ENCODE results near the gene NEMP2. TPM values are rescaled to one million over a fixed set of nuclear protein-coding genes. Genes with fewer than 3 reads are reported as not detected.
"Not testable (repeated sequence)": the region's sequence is repeated elsewhere in the genome, so short reads cannot be mapped to it uniquely, and the experiment has no call there.

The NEMP2 gene
- total RNA-seq, 1 donor from 2014 or later: 1.4 TPM

DNA sequence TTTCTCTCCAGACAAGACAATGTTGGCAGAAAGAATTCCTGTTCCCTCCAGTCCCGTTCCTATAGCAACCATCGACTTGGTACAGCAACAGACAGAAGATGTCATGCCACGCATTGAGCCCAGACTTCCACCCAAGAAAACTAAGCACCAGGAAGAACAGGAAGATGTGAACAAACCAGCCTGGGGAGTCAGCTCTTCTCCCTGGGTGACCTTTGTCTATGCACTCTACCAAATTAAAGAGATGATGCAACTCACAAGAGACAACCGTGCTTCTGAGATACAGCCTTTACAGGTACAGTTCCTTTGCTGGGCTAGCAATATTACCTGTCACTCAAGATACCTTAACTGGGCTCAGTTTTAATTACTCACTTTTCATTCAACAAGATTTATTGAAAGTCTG is 37.1 kb downstream of the NEMP2 start:
- no peak for DNase-seq (ENCODE audit: low spot score)
- peak; percentile 73 for ATAC-seq

GRCh38 chr2:190494600-190495227 is 39.8 kb downstream of the NEMP2 start:
- ATAC-seq; DNase-seq (ENCODE audit: low spot score): not testable (repeated sequence)

- no peak for DNase-seq (ENCODE audit: low spot score)
Observed at GRCh38 chr2:190493095-190493494, 41.4 kb downstream of the NEMP2 start.

DNA sequence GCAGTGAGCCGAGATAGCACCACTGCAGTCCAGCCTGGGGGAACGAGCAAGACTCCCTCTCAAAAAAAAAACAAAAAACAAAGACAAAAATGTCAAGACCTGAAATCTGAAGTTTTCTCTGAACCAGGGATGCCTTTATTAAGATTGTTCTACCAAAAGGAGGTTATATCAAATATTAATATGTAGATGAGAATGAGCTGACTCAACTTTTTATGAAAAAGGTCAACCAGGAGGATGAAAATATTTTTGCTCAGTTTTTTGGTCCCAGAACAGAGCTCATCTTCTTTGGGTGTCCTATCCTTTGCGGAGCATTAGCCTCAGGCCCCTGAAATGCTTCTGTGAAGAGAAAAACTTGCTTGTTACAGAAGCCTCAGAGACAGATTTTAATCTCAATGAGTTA is 44.0 kb downstream of the NEMP2 start:
- ATAC-seq (no peak), DNase-seq (ENCODE audit: low spot score) (no peak)

More at GRCh38 chr2:190493095-190493494, 41.4 kb downstream of the NEMP2 start:
- no peak for ATAC-seq

DNA sequence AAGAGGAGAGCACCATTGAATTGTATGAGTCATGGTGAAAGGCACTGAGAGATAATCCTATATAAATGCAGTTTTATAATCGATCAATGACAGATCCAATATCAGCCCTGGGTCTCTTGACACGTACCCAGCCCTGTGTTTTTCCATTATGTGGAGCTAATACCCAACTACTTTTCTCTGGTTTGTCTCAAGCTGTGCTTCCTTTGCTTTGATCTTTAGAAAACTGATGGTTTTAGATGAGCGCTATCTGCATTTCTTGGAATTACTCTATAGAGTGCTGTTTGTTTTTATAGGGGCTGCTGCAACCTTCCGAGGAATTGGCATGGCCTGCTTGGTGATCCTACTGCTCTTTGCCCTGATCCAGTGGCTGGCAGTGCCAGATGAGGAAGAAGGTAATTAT is 45.0 kb downstream of the NEMP2 start:
- ATAC-seq (no peak), DNase-seq (ENCODE audit: low spot score) (no peak)

- ATAC-seq: no peak
- no peak for DNase-seq (ENCODE audit: low spot score)
Observed at GRCh38 chr2:190488516-190489233, 45.8 kb downstream of the NEMP2 start.

DNA sequence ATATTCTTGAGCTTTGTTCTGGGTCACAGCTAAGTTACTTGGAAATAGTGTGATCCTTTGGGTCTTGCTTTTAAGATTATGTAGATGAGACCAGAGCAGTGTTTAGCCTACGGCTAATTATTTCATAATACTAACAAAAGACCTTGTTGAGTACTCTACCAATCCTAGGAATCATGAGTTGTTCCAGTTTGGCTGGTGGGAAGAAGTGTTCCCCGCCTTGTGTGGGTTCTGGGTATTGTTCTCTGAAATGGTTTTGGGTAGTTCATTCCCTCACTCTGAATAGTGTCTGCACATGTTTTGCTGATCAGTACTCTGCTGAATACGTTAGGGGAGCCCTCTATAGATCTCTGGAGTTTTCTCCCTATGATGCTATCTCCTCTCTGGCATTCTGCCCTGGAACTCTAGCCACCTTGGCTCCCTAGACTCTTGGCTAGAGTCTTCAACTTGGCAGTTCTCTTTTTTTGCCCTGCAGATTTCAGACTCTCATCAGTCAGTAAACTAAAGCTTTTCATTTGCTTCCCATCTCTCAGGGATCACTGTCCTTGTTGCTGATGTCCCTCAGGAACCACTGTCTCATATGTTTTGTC is 48.4 kb downstream of the NEMP2 start:
- no peak for ATAC-seq
- DNase-seq (ENCODE audit: low spot score): no peak

GRCh38 chr2:190482451-190482850 is 52.1 kb downstream of the NEMP2 start:
- ATAC-seq (no peak), DNase-seq (ENCODE audit: low spot score) (no peak)

- DNase-seq (ENCODE audit: low spot score) (no peak), ATAC-seq (no peak)
Observed at GRCh38 chr2:190481339-190481738, 53.2 kb downstream of the NEMP2 start.

- ATAC-seq (no peak), DNase-seq (ENCODE audit: low spot score) (no peak)
Observed at GRCh38 chr2:190478572-190479195, 55.8 kb downstream of the NEMP2 start.

DNA sequence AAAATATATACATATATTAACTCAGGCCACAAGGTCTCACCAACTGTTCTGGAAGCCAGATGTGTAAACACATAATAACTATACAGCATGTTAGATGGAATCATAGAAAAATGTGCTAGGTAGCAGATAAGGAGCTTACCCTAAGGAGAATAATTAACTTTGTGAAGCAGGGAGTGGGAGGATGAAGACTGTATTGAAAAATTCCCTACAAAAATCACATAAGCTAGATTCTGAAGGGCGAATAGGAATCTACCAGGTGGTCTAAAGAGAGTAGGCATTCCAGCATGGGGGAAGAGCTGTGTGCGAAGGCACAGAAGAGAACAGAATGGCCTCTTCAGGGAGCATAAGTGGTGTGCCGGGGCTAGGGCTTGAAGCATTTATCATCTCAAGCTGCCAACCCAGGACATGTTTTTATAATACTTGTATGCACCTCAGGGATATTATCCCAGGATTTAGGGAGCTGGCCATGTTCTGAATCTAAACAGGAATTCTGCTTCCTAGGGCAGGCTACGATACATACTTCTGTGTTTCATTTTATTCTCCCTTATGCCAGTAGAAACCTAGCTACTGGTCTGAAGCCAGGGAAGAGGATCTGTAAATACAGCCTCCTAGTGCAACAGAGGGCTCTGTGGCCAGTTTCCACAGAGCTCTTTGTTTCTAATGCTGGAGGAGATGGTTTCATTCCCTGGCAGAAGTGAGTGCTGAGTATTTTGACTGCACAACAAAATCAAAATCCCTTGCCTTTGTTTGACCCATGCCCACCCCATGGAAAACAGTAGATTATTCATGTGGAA is 56.7 kb downstream of the NEMP2 start:
- DNase-seq (ENCODE audit: low spot score) (no peak), ATAC-seq (peak; percentile 85)

- ATAC-seq: no peak
Observed at GRCh38 chr2:190470256-190470826, 64.2 kb downstream of the NEMP2 start.

GRCh38 chr2:190469771-190470170 is 64.8 kb downstream of the NEMP2 start:
- ATAC-seq (peak; percentile 38), DNase-seq (ENCODE audit: low spot score) (no peak)

More at GRCh38 chr2:190470256-190470826, 64.2 kb downstream of the NEMP2 start:
- DNase-seq (ENCODE audit: low spot score): no peak

DNA sequence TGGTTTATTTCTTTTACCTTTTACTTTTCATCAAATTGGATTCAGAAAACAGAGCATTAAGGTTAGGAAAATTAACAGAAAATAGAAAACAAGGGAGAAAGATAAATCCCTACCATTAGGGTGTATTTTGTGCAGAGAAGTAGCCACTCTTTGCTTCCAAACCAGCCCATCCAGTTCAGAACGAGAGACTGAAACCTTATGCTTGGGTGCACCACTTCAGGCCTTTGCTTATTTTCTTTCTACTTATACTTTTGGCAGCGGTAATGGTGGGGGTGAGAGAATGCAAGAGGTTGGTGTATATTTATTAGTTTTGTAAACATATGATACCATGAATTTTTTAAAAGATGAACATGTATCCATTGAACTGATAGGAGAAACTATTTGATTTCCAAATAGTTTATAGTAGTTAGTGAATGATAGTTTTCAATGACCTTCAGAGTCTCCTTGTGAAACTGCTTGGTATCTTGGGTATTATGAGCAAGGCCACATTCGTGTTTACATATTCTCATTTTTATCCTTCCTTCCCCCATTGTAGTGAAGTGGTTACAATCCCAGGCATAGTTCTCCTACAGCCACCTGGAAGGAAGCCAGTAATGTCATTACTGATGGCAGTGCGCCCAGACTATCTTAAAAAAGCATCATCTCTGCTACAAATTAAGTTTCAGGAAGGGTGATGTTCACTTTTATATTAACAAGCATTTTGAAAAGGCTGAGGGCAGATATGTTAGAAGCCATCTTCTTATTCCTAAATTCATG is 65.5 kb downstream of the NEMP2 start:
- ATAC-seq (peak; percentile 69), DNase-seq (ENCODE audit: low spot score) (peak; percentile 53)

- not testable (repeated sequence) for DNase-seq (ENCODE audit: low spot score); ATAC-seq
Observed at GRCh38 chr2:190468354-190468753, 66.2 kb downstream of the NEMP2 start.

DNA sequence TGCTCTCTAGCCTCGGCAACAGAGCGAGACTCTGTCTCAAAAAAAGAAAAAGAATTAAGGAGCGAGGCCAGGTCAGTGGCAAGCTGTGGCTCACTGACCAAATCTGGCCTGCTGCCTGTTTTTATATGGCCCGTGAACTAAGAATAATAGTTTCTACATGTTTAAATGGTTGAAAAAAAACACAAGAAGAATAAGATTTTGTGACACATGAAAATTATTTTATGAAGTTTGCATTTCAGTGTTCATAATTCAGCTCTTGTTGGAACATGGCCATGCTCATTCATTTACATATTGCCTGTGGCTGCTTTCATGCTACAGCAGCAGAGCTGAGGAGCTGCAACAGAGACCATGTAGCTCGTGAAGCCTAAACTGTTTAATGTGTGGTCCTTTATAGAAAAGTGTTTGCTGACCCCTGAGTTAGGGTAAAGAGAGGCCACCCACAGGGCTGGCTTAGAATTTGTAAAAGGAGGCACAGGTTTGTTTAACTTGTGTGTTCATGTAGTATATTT is 66.9 kb downstream of the NEMP2 start:
- no peak for DNase-seq (ENCODE audit: low spot score)

GRCh38 chr2:190466819-190467446 is 67.6 kb downstream of the NEMP2 start:
- ATAC-seq (no peak), DNase-seq (ENCODE audit: low spot score) (no peak)

More for the DNA sequence above, 66.9 kb downstream of the NEMP2 start:
- ATAC-seq: no peak

- DNase-seq (ENCODE audit: low spot score): no peak
- no peak for ATAC-seq
Observed at GRCh38 chr2:190465060-190465459, 69.5 kb downstream of the NEMP2 start.

- DNase-seq (ENCODE audit: low spot score) (no peak), ATAC-seq (no peak)
Observed at GRCh38 chr2:190462611-190463010, 71.9 kb downstream of the NEMP2 start.

Data from left lobe of liver (tissue), 2 donors.